ENCODE results near the gene MAGI2.

The MAGI2 gene

DNA sequence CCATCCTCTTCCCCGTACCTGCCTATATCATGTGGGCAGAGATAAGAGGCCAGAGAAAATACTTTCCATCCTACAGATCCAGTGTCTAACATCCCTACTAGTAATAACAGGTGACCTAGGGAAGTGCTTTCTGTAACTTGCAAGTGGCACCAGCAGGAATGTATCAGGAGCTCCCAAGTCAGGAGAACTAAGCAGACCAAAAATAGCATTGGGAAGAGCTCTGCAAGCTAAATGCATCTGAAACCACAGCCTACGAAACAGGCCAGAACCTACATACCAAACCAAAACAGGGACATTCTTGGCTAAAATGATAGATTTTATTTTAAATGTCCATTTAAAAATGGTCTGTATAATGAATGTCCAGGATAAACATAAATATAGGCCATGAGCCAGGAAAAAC lies 974.1 kb downstream of the MAGI2 start:
- no peak for DNase-seq (ENCODE audit: low read depth)

GRCh38 chr7:78476851-78477405 lies 976.5 kb downstream of the MAGI2 start:
- no peak for DNase-seq (ENCODE audit: low read depth)

DNA sequence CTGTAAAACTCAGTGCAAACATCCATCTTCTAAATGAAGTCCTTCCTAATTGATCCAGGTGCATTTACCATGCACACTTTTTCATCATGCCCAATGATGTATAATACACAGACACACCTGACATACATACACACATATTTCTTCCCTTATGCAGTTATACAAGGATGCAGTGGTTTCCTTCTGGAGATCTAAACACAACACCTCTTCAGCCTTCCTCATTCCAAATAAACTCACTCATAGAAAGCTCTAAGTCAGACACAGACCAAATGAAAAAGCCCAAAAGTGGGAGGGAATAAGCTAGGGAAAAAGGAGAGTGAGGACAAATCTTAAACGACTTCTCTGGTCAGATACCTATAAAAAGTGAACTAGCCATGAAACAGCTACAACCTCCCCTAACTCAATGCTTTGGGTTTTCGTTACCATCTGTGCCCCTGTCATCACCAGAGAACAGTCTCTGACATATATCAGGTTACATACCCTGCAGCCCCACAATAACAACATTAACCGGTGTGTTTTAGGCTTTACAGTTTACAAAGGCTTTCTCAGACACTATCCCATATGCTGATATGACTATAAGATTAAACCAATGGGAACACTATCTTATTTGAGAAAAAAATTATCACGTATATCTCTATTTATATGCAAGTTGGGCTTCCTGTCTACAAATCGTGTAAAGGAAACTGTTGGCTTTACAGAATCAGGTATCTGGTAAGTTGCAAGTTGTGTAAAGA lies 979.7 kb downstream of the MAGI2 start:
- DNase-seq (ENCODE audit: low read depth), result no peak

- DNase-seq (ENCODE audit: low read depth), result no peak
Measured at GRCh38 chr7:78473021-78473420, 980.4 kb downstream of the MAGI2 start.

- DNase-seq (ENCODE audit: low read depth), result no peak
Measured at GRCh38 chr7:78472519-78472918, 980.9 kb downstream of the MAGI2 start.

GRCh38 chr7:78465894-78466293 lies 987.6 kb downstream of the MAGI2 start:
- DNase-seq (ENCODE audit: low read depth), result no peak

DNA sequence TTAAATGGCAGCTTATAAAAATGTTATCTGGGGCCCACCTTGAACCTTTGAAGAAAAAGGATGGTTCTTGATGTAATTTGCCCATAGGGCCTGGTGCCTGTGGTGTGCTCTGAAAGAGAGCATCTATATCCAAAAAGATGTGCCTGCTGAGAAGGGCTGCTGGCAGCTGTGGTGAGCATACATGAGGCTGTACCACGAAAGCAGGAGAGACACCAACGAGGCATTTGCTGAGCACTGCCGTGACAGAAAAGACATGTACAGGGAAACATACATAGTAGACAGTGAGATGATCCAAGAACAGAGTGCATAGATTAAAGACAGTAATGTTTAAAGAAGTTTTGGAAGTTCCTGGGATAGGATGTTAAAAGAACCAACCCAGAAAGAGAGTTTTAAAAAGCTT lies 990.4 kb downstream of the MAGI2 start:
- no peak for DNase-seq (ENCODE audit: low read depth)

DNA sequence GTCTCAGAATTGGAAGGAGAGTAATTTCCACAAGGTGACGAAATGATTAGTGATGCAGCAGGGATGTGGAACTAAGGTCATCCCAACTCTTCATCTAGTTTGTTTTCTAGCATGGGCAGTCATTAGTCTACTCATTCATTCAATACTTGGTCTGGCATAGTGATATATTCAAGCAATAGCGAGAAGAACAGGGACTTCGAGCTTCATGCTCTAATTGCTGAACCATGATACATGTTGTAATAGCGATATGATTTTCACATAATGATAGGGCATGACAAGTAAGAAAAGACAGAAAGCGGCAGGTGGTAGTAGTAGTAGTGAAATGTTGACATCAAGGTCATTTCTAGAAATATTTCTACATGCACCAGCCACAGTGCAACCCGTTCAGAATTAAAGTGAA lies 1002.8 kb downstream of the MAGI2 start:
- no peak for DNase-seq (ENCODE audit: low read depth)

GRCh38 chr7:78448911-78449310 lies 1004.6 kb downstream of the MAGI2 start:
- DNase-seq (ENCODE audit: low read depth), result no peak

DNA sequence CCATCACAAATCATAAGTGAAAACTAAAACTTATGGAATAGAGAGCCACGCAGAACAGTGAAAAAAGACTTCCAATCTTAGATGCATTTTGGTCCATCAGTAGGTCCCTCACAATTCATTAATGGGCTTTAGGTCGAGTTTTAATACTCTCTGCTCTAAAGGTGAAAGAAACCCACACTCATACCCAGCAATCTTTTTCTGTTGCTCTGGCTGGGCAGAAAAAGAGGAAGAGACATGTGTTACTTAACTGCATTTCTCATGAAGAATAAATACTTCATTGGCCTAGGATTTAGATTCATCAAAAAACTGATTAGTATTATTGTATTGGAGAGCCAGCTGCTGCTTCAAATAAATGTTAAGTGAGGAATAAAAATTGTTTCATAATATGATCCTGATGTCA lies 1009.2 kb downstream of the MAGI2 start:
- no peak for DNase-seq (ENCODE audit: low read depth)

- DNase-seq (ENCODE audit: low read depth), result no peak
Measured at GRCh38 chr7:78443811-78444210, 1009.7 kb downstream of the MAGI2 start.

- no peak for DNase-seq (ENCODE audit: low read depth)
Measured at GRCh38 chr7:78441737-78442136, 1011.7 kb downstream of the MAGI2 start.

DNA sequence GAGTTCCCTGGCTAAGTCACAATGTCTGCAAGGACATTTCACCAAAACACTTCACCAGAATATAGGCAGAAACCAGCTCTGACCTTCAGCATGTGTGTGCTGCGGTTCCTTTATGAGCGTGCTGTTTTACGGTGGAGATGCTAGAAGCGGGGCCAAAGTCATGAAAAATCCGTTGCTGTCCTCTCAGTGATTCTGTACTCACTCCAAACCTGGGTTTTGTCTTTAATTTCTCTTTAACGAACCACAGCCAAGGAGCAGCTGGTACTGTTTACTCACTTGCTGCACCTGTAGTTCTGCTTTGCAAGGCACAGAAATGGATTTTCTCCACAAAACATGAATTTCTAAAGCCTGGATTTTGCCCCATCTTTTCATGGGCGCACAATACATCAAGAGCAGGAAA lies 1015.0 kb downstream of the MAGI2 start:
- DNase-seq (ENCODE audit: low read depth), result no peak

DNA sequence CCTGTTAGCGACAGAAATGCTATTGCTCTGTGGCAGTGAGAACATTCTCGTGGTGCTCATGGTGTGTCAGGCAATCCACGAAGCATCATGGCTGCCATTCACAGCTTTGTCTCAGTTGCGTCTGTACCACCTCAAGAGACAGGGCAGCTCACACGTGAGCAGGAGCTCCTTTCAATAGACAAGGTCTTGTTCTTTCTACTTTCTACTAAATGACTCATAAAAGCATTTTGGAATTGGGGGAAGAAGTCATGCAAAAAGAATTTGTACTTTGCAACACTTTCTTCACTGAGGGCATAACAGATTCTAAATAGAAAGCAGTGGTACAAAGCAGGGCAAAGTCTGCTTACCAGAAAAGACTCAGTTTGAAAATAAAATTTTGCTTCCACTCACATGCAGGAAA lies 1016.3 kb downstream of the MAGI2 start:
- no peak for DNase-seq (ENCODE audit: low read depth)

DNA sequence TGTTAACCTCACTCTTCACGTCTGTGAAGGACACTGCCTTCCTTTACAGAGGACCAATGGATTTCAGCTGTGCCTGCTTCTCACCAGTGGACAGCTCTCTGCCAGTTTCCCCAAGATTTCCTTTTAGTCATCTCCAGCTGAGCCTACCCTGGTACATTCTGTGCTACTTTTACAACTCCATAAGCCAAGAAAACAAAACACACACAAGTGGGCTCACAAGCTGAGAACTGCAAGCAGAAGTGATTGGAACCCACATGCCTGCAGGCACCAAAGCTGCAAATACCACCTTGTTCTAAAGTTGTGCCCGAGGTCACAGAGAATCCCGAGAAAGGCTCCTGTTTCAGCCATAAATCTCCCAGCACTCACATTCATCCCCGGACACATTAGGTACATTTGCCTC lies 1018.1 kb downstream of the MAGI2 start:
- DNase-seq (ENCODE audit: low read depth), result no peak

- no peak for DNase-seq (ENCODE audit: low read depth)
Measured at GRCh38 chr7:78434281-78434680, 1019.2 kb downstream of the MAGI2 start.

- DNase-seq (ENCODE audit: low read depth), result no peak
Measured at GRCh38 chr7:78433421-78433820, 1020.0 kb downstream of the MAGI2 start.

GRCh38 chr7:78429878-78430277 lies 1023.6 kb downstream of the MAGI2 start:
- no peak for DNase-seq (ENCODE audit: low read depth)

- no peak for DNase-seq (ENCODE audit: low read depth)
Measured at GRCh38 chr7:78427209-78427608, 1026.3 kb downstream of the MAGI2 start.

GRCh38 chr7:78420001-78420400 lies 1033.5 kb downstream of the MAGI2 start:
- DNase-seq (ENCODE audit: low read depth), result no peak

DNA sequence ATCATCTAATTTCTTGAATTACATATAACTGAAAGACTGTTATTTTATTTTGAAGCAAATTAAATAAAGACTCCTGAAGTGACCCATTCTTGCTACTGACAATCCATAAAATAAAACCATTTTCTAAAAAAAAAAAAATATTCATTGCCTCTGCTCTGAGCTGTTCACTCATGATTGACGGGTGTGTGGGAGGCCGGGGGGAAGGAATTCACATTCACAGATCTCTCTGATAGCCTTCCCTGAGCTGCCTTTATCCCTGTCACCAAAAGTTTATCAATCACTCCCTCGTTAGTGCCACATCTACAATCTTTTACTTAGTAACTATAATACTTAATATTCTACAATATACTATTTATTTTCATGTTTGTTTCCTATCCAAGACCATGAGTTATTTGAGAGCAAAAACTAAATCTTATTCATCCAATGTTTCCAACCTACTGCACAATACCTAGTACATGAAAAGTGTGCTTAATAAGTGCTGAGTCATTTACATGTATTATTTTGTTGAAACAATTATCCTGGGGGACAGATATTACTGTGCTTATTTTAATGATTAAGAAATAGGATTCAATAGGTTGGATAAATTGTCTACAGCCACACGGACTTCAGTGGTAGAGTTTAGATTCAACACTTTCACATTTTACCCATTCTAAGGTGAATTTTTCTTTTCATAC lies 1036.2 kb downstream of the MAGI2 start:
- no peak for DNase-seq (ENCODE audit: low read depth)

DNA sequence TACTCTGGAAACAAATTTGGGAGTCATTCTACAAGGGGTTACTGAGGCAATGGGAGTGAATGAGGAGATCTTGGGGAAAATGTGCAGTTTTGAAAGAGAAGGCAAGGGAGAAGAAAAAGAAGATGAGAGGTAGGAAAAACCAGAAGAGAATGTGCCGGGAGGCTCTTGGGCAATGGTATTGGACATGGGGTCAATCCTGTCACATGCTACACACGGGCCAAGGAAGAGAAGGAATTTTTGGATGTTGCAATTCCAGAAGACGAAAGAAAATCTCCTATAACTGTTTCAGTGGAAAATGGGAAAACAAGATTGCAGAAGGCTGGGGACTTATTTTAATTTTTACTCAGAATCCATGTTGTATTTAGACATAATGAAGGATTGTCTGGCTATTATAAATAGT lies 1039.9 kb downstream of the MAGI2 start:
- no peak for DNase-seq (ENCODE audit: low read depth)

- no peak for DNase-seq (ENCODE audit: low read depth)
Measured at GRCh38 chr7:78412216-78412858, 1041.1 kb downstream of the MAGI2 start.

Measured in activated gamma-delta T cell treated with anti-CD3 and anti-CD28 coated beads, Interleukin-2, amount 50 U/mL, for 16 hours (primary cell).